ENCODE measurements around the gene PASK.

- TF ChIP-seq CTCF (conservative IDR thresholded peaks at IDR 0.05 in 1 of 2, IDR thresholded peaks at IDR 0.05 in 1 of 2; ENCODE audit: low read depth in 1 of 2, low read length in 2 of 2) = no peak
- no peak for TF ChIP-seq EZH2 (IDR thresholded peaks at IDR 0.05; ENCODE audit: low read length, missing control alignments)
Observed at GRCh38 chr2:241120440-241120839, 28.8 kb downstream of the PASK start.
